GM23248 (cell line): ENCODE measurements around the gene TRIM27. TPM values are rescaled to one million over a fixed set of nuclear protein-coding genes. Genes with fewer than 3 reads are reported as not detected.
"Not testable (repeated sequence)": the region's sequence is repeated elsewhere in the genome, so short reads cannot be mapped to it uniquely, and the experiment has no call there.

Source experiments
- DNase-seq: peaks from one replicate; pipeline ENCODE4 v3.0.0-alpha.2; 2015
- H2AFZ ChIP-seq: fragments of 200-600 bp; sonication (generic); 2 replicates; pipeline ENCODE4 v1.6.1; 2016; ENCODE audit warnings: antibody characterized with exemption
- H3F3A ChIP-seq: fragments of 200-600 bp; sonication (generic); 2 replicates; pipeline ENCODE4 v1.6.1; 2016; ENCODE audit warnings: mild to moderate bottlenecking, antibody characterized with exemption, mixed run types; ENCODE audit not compliant: insufficient read depth
- H3K27ac ChIP-seq: fragments of 200-600 bp; sonication (generic); 2 replicates; pipeline ENCODE4 v1.5.1; 2016; ENCODE audit warnings: mild to moderate bottlenecking
- H3K27me3 ChIP-seq: fragments of 200-600 bp; sonication (generic); replicated peaks from 2 replicates; pipeline ENCODE4 v1.6.1; 2016; ENCODE audit warnings: mild to moderate bottlenecking; ENCODE audit not compliant: insufficient read depth
- H3K36me3 ChIP-seq: fragments of 200-600 bp; sonication (generic); 2 replicates; pipeline ENCODE4 v1.6.1; 2016; ENCODE audit warnings: low read depth, mild to moderate bottlenecking
- H3K4me1 ChIP-seq: fragments of 200-600 bp; sonication (generic); 2 replicates; pipeline ENCODE4 v1.6.1; 2016; ENCODE audit warnings: mild to moderate bottlenecking; ENCODE audit not compliant: insufficient read depth
- H3K4me2 ChIP-seq: fragments of 200-600 bp; sonication (generic); one replicate; pipeline ENCODE4 v1.6.1; 2016; ENCODE audit warnings: mild to moderate bottlenecking; ENCODE audit not compliant: unreplicated experiment
- H3K4me3 ChIP-seq: fragments of 200-600 bp; sonication (generic); 2 replicates; pipeline ENCODE4 v1.5.1; 2016; ENCODE audit warnings: mild to moderate bottlenecking
- H3K79me2 ChIP-seq: fragments of 200-600 bp; sonication (generic); 2 replicates; pipeline ENCODE4 v1.6.1; 2016; ENCODE audit warnings: mild to moderate bottlenecking; ENCODE audit not compliant: insufficient read depth
- H3K9ac ChIP-seq: fragments of 200-600 bp; sonication (generic); 2 replicates; pipeline ENCODE4 v1.6.1; 2016; ENCODE audit warnings: mild to moderate bottlenecking
- H3K9me2 ChIP-seq: fragments of 200-600 bp; sonication (generic); 2 replicates; pipeline ENCODE4 v1.6.1; 2016; ENCODE audit warnings: mixed run types, mild to moderate bottlenecking, moderate library complexity; ENCODE audit not compliant: insufficient read depth
- H3K9me3 ChIP-seq: fragments of 200-600 bp; sonication (generic); one replicate; pipeline ENCODE4 v1.6.1; 2017; ENCODE audit warnings: low read depth
- H4K20me1 ChIP-seq: fragments of 200-600 bp; sonication (generic); 2 replicates; pipeline ENCODE4 v1.6.0; 2016; ENCODE audit not compliant: insufficient read depth
- EZH2 ChIP-seq: fragments of 200-600 bp; sonication (generic); IDR thresholded peaks from 2 replicates; pipeline ENCODE4 v1.6.1; 2018; ENCODE audit warnings: antibody characterized with exemption, mild to moderate bottlenecking; ENCODE audit not compliant: insufficient read depth, poor library complexity, severe bottlenecking
- EZH2phosphoT487 ChIP-seq: fragments of 200-600 bp; sonication (generic); IDR thresholded peaks from 2 replicates; pipeline ENCODE4 v1.6.1; 2018; ENCODE audit warnings: antibody characterized with exemption, moderate library complexity, mild to moderate bottlenecking, low read depth; ENCODE audit not compliant: insufficient read depth
- WGBS, 2 experiments: methylation state at CpG; one replicate each; pipeline ENCODE4 v1.1.6; 2015 to 2017; ENCODE audit warnings: low lambda C conversion rate in 2 of 2, low coverage in 1 of 2; ENCODE audit errors: missing lambda C conversion rate in 2 of 2; 5-methylcytosine and 5-hydroxymethylcytosine counted together
- in situ Hi-C: fragments of 300-500 bp; cut with MboI; formaldehyde crosslinking; loops from 2 replicates; pipeline ENCODE4 v1.15.0; 2020
- polyA plus RNA-seq: library from polyadenylated mRNA; unstranded; fragments of >200 nt; fragmentation: Nextera tagmentation; extraction: Ambion mirVana; gene quantifications from 2 replicates; pipeline ENCODE4 v1.2.1, GENCODE V29; 2016
- small RNA-seq: library from RNA; depleted of rRNA; stranded (forward); fragments of <200 nt; gene quantifications from one replicate; pipeline ENCODE3, GENCODE V24; 2014; ENCODE audit warnings: low read depth, low replicate concordance
- total RNA-seq: library from RNA; depleted of rRNA; stranded (reverse); fragments of >200 nt; shearing (Covaris generic); gene quantifications from 2 replicates; pipeline ENCODE4 v1.2.3, GENCODE V29; 2014; rRNA removed

The TRIM27 gene
- total and polyA plus RNA-seq, 2 experiments from 2014 or later, result 40.2 to 67.7 TPM

- no peak overlapping the region for H3K27ac ChIP-seq
- H3K4me3 ChIP-seq, result no peak overlapping the region
- DNase-seq, result no peak
- 74 to 76% methylated on average over 19 to 22 of the region's 22 CpGs for WGBS, 2 experiments
- H3K9me3 ChIP-seq, result no peaks in the 10 kb centered on the region
- H3K9ac ChIP-seq, result no peak overlapping the region
- no peaks in the 10 kb centered on the region for H3K79me2 ChIP-seq
- TF ChIP-seq EZH2phosphoT487, result no peak
- TF ChIP-seq EZH2, result no peak
- H3K4me1 ChIP-seq, result peaks cover 8% of the 10 kb centered on the region; the same call in 1 of the 2 replicates
- no peaks in the 10 kb centered on the region for H3K36me3 ChIP-seq
- peaks cover 17% of the 10 kb centered on the region for H3F3A ChIP-seq
- no peak overlapping the region for H2AFZ ChIP-seq
- no peaks in the 10 kb centered on the region for H3K9me2 ChIP-seq
- H3K4me2 ChIP-seq, result no peak overlapping the region
- no peaks in the 10 kb centered on the region for H4K20me1 ChIP-seq
- in situ Hi-C loops, result no loop called here
- H3K27me3 ChIP-seq, result peaks cover 10% of the 10 kb centered on the region; the same call in 1 of the 2 replicates
Observed at GRCh38 chr6:28861339-28861738, 62.4 kb downstream of the TRIM27 start.

- Histone ChIP-seq H3K9me2 (no peaks in the 10 kb centered on the region), H3K4me2 (no peak overlapping the region), H2AFZ (no peak overlapping the region), H3K27me3 (peaks cover 10% of the 10 kb centered on the region; the same call in 1 of the 2 replicates), H3K27ac (no peak overlapping the region), H3K36me3 (no peaks in the 10 kb centered on the region), H3K4me1 (peaks cover 8% of the 10 kb centered on the region; the same call in 1 of the 2 replicates), H3K4me3 (no peak overlapping the region), H3K9me3 (no peaks in the 10 kb centered on the region), H4K20me1 (no peaks in the 10 kb centered on the region), H3F3A (peaks cover 17% of the 10 kb centered on the region), H3K9ac (no peak overlapping the region), H3K79me2 (no peaks in the 10 kb centered on the region)
- WGBS, 2 experiments, result 36 to 39% methylated on average over 6 of the region's 6 CpGs
- in situ Hi-C loops, result no loop called here
- no peak for DNase-seq
- no peak for TF ChIP-seq EZH2
- no peak for TF ChIP-seq EZH2phosphoT487
Observed at GRCh38 chr6:28860581-28860980, 63.2 kb downstream of the TRIM27 start.

- DNase-seq, result no peak
- in situ Hi-C loops, result no loop called here
Observed at GRCh38 chr6:28858963-28859362, 64.8 kb downstream of the TRIM27 start.

GRCh38 chr6:28856620-28857005, 67.2 kb downstream of the TRIM27 start:
- 0 to 8% methylated on average over 1 of the region's 1 CpG for WGBS, 2 experiments
- no peaks in the 10 kb centered on the region for H3F3A ChIP-seq
- no peak overlapping the region for H3K27ac ChIP-seq
- no peak for DNase-seq
- peaks cover 10% of the 10 kb centered on the region; the same call in 1 of the 2 replicates for H3K27me3 ChIP-seq
- no peak overlapping the region for H3K4me3 ChIP-seq
- no peaks in the 10 kb centered on the region for H3K9me3 ChIP-seq
- no peak for TF ChIP-seq EZH2
- no peak for TF ChIP-seq EZH2phosphoT487
- H3K9ac ChIP-seq, result no peak overlapping the region
- H3K4me1 ChIP-seq, result no peaks in the 10 kb centered on the region
- H4K20me1 ChIP-seq, result no peaks in the 10 kb centered on the region
- no peaks in the 10 kb centered on the region for H3K79me2 ChIP-seq
- no peak overlapping the region for H2AFZ ChIP-seq
- no peaks in the 10 kb centered on the region for H3K9me2 ChIP-seq
- H3K36me3 ChIP-seq, result no peaks in the 10 kb centered on the region
- in situ Hi-C loops, result no loop called here
- no peak overlapping the region for H3K4me2 ChIP-seq

More at GRCh38 chr6:28858963-28859362, 64.8 kb downstream of the TRIM27 start:
- H3K9ac ChIP-seq, result no peak overlapping the region
- H4K20me1 ChIP-seq, result no peaks in the 10 kb centered on the region
- 0 out of 2 replicates have a peak, but pooled peaks cover 3% of the 10 kb centered on the region for H3F3A ChIP-seq
- peaks cover 4% of the 10 kb centered on the region; the same call in 1 of the 2 replicates for H3K4me1 ChIP-seq
- no peak overlapping the region for H2AFZ ChIP-seq
- no peaks in the 10 kb centered on the region for H3K9me2 ChIP-seq
- H3K27ac ChIP-seq, result no peak overlapping the region
- TF ChIP-seq EZH2phosphoT487, result no peak
- no peak for TF ChIP-seq EZH2
- WGBS, 2 experiments, result 41 to 43% methylated on average over 3 of the region's 3 CpGs
- H3K27me3 ChIP-seq, result peaks cover 10% of the 10 kb centered on the region; the same call in 1 of the 2 replicates
- no peaks in the 10 kb centered on the region for H3K9me3 ChIP-seq
- H3K79me2 ChIP-seq, result no peaks in the 10 kb centered on the region
- H3K4me2 ChIP-seq, result no peak overlapping the region
- no peaks in the 10 kb centered on the region for H3K36me3 ChIP-seq
- no peak overlapping the region for H3K4me3 ChIP-seq

- H4K20me1 ChIP-seq, H3K4me2 ChIP-seq, H3K79me2 ChIP-seq, H3F3A ChIP-seq, in situ Hi-C loops, H3K9me3 ChIP-seq, DNase-seq, H3K27ac ChIP-seq, H3K36me3 ChIP-seq, H3K27me3 ChIP-seq, H3K9ac ChIP-seq, H3K4me1 ChIP-seq, H3K4me3 ChIP-seq, H2AFZ ChIP-seq, H3K9me2 ChIP-seq: not testable (repeated sequence)
- 32 to 39% methylated on average over 2 of the region's 2 CpGs for WGBS, 2 experiments
Observed at GRCh38 chr6:28854405-28854804, 69.4 kb downstream of the TRIM27 start.

Small RNA genes lying within 50 kb of the gene (small RNA-seq; reads per million reads assigned to genes)
- not detected for gene RNU6-930P

Other genes starting within 250 kb of the TRIM27 start
- 0.54 and 0.76 TPM in 2 replicates for gene ZNF311, start 81.3 kb upstream of the TRIM27 start, total RNA-seq
- 0.67 and 0.93 TPM in 2 replicates for gene ZNF311, start 81.3 kb upstream of the TRIM27 start, polyA plus RNA-seq
- gene OR2W1, start 121.2 kb upstream of the TRIM27 start, total RNA-seq, result not detected in 2 replicates
- gene OR2W1, start 121.2 kb upstream of the TRIM27 start, polyA plus RNA-seq, result not detected in 2 replicates
- not detected in 2 replicates for gene OR2B3, start 163.3 kb upstream of the TRIM27 start, total RNA-seq
- not detected in 2 replicates for gene OR2B3, start 163.3 kb upstream of the TRIM27 start, polyA plus RNA-seq
- gene OR2J1, start 175.5 kb upstream of the TRIM27 start, total RNA-seq, result not detected in 2 replicates
- gene OR2J1, start 175.5 kb upstream of the TRIM27 start, polyA plus RNA-seq, result not detected in 2 replicates
- gene OR2J3, start 184.1 kb upstream of the TRIM27 start, total RNA-seq, result not detected in 2 replicates
- not detected in 2 replicates for gene OR2J3, start 184.1 kb upstream of the TRIM27 start, polyA plus RNA-seq
- gene OR2J2, start 246.9 kb upstream of the TRIM27 start, total RNA-seq, result not detected in 2 replicates
- not detected in 2 replicates for gene OR2J2, start 246.9 kb upstream of the TRIM27 start, polyA plus RNA-seq